Neural cell (in vitro differentiated cells): ENCODE measurements around the gene TRAPPC2L. TPM values are rescaled to one million over a fixed set of nuclear protein-coding genes. Genes with fewer than 3 reads are reported as not detected.

Experiments used
- H2AFZ ChIP-seq: fragments of 200-600, 300-800 bp; sonication (generic), shearing (Covaris generic); 2 replicates; pipeline ENCODE4 v1.6.0; 2014; ENCODE audit warnings: low read depth, mild to moderate bottlenecking, antibody characterized with exemption, low read length, moderate library complexity
- H3F3A ChIP-seq: fragments of 200-600 bp; shearing (Covaris generic); 2 replicates; pipeline ENCODE4 v1.6.1; 2016; ENCODE audit warnings: mild to moderate bottlenecking, moderate library complexity, mixed read lengths, antibody characterized with exemption, low read length; ENCODE audit not compliant: insufficient read depth, poor library complexity, severe bottlenecking
- H3K27ac ChIP-seq: fragments of 200-600, 300-800 bp; sonication (generic), shearing (Covaris generic); 2 replicates; pipeline ENCODE4 v1.5.1; 2014; ENCODE audit warnings: mild to moderate bottlenecking, low read length, moderate library complexity
- H3K27me3 ChIP-seq: fragments of 300-800, 200-600 bp; sonication (generic), shearing (Covaris generic); 2 replicates; pipeline ENCODE4 v1.6.0; 2014; ENCODE audit warnings: mild to moderate bottlenecking, low read depth, low read length, moderate library complexity; ENCODE audit not compliant: insufficient read depth
- H3K36me3 ChIP-seq: fragments of 300-800, 200-600 bp; sonication (generic), shearing (Covaris generic); 2 replicates; pipeline ENCODE4 v1.5.1; 2014; ENCODE audit warnings: mild to moderate bottlenecking, antibody characterized with exemption, low read length, moderate library complexity; ENCODE audit not compliant: insufficient read depth
- H3K4me2 ChIP-seq: fragments of 300-800, 200-600 bp; sonication (generic), shearing (Covaris generic); 2 replicates; pipeline ENCODE4 v1.6.0; 2014; ENCODE audit warnings: mild to moderate bottlenecking, low read length
- H3K4me3 ChIP-seq: fragments of 300-800, 200-600 bp; sonication (generic), shearing (Covaris generic); 2 replicates; pipeline ENCODE4 v1.5.1; 2014; ENCODE audit warnings: mild to moderate bottlenecking, low read length, moderate library complexity
- H3K79me2 ChIP-seq: fragments of 200-600 bp; shearing (Covaris generic); replicated peaks from 2 replicates; pipeline ENCODE4 v1.6.0; 2014; ENCODE audit warnings: mild to moderate bottlenecking, low read length, moderate library complexity; ENCODE audit not compliant: insufficient read depth
- H3K9ac ChIP-seq: fragments of 300-800, 200-600 bp; sonication (generic), shearing (Covaris generic); 2 replicates; pipeline ENCODE4 v1.6.1; 2016; ENCODE audit warnings: mild to moderate bottlenecking, low read length, mixed read lengths
- H3K9me2 ChIP-seq: fragments of 200-600 bp; shearing (Covaris generic); 2 replicates; pipeline ENCODE4 v1.6.1; 2016; ENCODE audit warnings: mild to moderate bottlenecking, low read length, mixed read lengths; ENCODE audit not compliant: insufficient read depth
- H3K9me3 ChIP-seq: fragments of 200-600, 300-800 bp; sonication (generic), shearing (Covaris generic); 2 replicates; pipeline ENCODE4 v1.6.1; 2016; ENCODE audit warnings: mild to moderate bottlenecking, mixed run types, low read length, moderate library complexity, mixed read lengths
- H4K20me1 ChIP-seq: fragments of 200-600 bp; shearing (Covaris generic); 2 replicates; pipeline ENCODE4 v1.6.1; 2016; ENCODE audit warnings: mild to moderate bottlenecking, mixed run types; ENCODE audit not compliant: insufficient read depth
- EP300 ChIP-seq: fragments of 450-650 bp; conservative IDR thresholded peaks from 2 replicates; pipeline ENCODE4 v1.6.1; 2014; ENCODE audit warnings: antibody characterized with exemption, mild to moderate bottlenecking, moderate library complexity; ENCODE audit not compliant: poor library complexity, severe bottlenecking
- EZH2 ChIP-seq: fragments of 200-600, 300-800 bp; shearing (Covaris generic), sonication (generic); IDR thresholded peaks from 2 replicates; pipeline ENCODE4 v1.6.1; 2014; ENCODE audit warnings: antibody characterized with exemption, low read length, borderline replicate concordance, mild to moderate bottlenecking; ENCODE audit not compliant: insufficient read depth, poor library complexity, severe bottlenecking
- MXI1 ChIP-seq: fragments of 450-650 bp; conservative IDR thresholded peaks from 2 replicates; pipeline ENCODE4 v1.6.1; 2014; ENCODE audit warnings: antibody characterized with exemption, mild to moderate bottlenecking; ENCODE audit not compliant: poor library complexity, severe bottlenecking
- POLR2AphosphoS5 ChIP-seq: IDR thresholded peaks from 2 replicates; pipeline ENCODE4 v1.6.1; 2012
- RAD21 ChIP-seq: fragments of 450-650 bp; conservative IDR thresholded peaks from 2 replicates; pipeline ENCODE4 v1.6.1; 2014; ENCODE audit warnings: antibody characterized with exemption, mild to moderate bottlenecking, moderate library complexity
- REST ChIP-seq: IDR thresholded peaks from 2 replicates; pipeline ENCODE4 v1.6.1; 2012; ENCODE audit warnings: borderline replicate concordance
- SMC3 ChIP-seq: fragments of 450-650 bp; conservative IDR thresholded peaks from 2 replicates; pipeline ENCODE4 v1.6.1; 2014; ENCODE audit warnings: antibody characterized with exemption, mild to moderate bottlenecking, moderate library complexity; ENCODE audit not compliant: poor library complexity
- TAF1 ChIP-seq: IDR thresholded peaks from 2 replicates; pipeline ENCODE4 v1.6.1; 2012; ENCODE audit warnings: low read depth
- polyA plus RNA-seq: library from polyadenylated mRNA; depleted of rRNA; stranded (reverse); fragments of >200 nt; gene quantifications from 2 replicates; pipeline ENCODE4 v1.2.3, GENCODE V29; 2014
- TF ChIP-seq, protein P1 (sequence below): fragments of 450-650 bp; IDR thresholded peaks from 2 replicates; pipeline ENCODE4 v1.5.1; 2014; ENCODE audit warnings: antibody characterized with exemption, mild to moderate bottlenecking, moderate library complexity; ENCODE audit not compliant: poor library complexity, severe bottlenecking

Gene TRAPPC2L
- polyA plus RNA-seq, 1 donor from 2014 or later, result 70.2 TPM

GRCh38 chr16:88900662-88901052, 43.7 kb downstream of the TRAPPC2L start:
- Histone ChIP-seq H3K9me3 (no peaks in the 10 kb centered on the region), H3K79me2 (no peaks in the 10 kb centered on the region), H3K9me2 (no peaks in the 10 kb centered on the region), H3K36me3 (no peaks in the 10 kb centered on the region), H3K27me3 (no peaks in the 10 kb centered on the region), H3F3A (no peaks in the 10 kb centered on the region), H3K4me2 (no peak overlapping the region), H2AFZ (no peak overlapping the region), H3K27ac (no peak overlapping the region), H3K4me3 (no peak overlapping the region), H4K20me1 (no peaks in the 10 kb centered on the region), H3K9ac (no peak overlapping the region)
- TF ChIP-seq EP300, result no peak
- TF ChIP-seq POLR2AphosphoS5, result no peak
- TF ChIP-seq, protein P1, sequence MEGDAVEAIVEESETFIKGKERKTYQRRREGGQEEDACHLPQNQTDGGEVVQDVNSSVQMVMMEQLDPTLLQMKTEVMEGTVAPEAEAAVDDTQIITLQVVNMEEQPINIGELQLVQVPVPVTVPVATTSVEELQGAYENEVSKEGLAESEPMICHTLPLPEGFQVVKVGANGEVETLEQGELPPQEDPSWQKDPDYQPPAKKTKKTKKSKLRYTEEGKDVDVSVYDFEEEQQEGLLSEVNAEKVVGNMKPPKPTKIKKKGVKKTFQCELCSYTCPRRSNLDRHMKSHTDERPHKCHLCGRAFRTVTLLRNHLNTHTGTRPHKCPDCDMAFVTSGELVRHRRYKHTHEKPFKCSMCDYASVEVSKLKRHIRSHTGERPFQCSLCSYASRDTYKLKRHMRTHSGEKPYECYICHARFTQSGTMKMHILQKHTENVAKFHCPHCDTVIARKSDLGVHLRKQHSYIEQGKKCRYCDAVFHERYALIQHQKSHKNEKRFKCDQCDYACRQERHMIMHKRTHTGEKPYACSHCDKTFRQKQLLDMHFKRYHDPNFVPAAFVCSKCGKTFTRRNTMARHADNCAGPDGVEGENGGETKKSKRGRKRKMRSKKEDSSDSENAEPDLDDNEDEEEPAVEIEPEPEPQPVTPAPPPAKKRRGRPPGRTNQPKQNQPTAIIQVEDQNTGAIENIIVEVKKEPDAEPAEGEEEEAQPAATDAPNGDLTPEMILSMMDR, result no peak
- no peak for TF ChIP-seq RAD21
- no peak for TF ChIP-seq REST
- TF ChIP-seq SMC3, result no peak
- TF ChIP-seq EZH2, result no peak

GRCh38 chr16:88901718-88902337, 44.9 kb downstream of the TRAPPC2L start:
- no peak for TF ChIP-seq TAF1
- TF ChIP-seq, protein P1, result no peak
- no peak for TF ChIP-seq MXI1
- no peak for TF ChIP-seq REST
- no peak for TF ChIP-seq RAD21
- no peak for TF ChIP-seq EP300
- no peak for TF ChIP-seq SMC3
- no peak for TF ChIP-seq POLR2AphosphoS5
- no peak for TF ChIP-seq EZH2
- Histone ChIP-seq H3K27ac (no peak overlapping the region), H4K20me1 (no peaks in the 10 kb centered on the region), H3F3A (no peaks in the 10 kb centered on the region), H3K9me2 (no peaks in the 10 kb centered on the region), H3K4me3 (no peak overlapping the region), H3K36me3 (no peaks in the 10 kb centered on the region), H3K9me3 (no peaks in the 10 kb centered on the region), H2AFZ (no peak overlapping the region), H3K27me3 (no peaks in the 10 kb centered on the region), H3K4me2 (no peak overlapping the region), H3K79me2 (no peaks in the 10 kb centered on the region), H3K9ac (no peak overlapping the region)
